H1 (cell line): Measurements from ENCODE around the gene CTSL. TPM values are rescaled to one million over a fixed set of nuclear protein-coding genes. Genes with fewer than 3 reads are reported as not detected.

Source experiments
- CTCF ChIA-PET: fragments of 300-600 bp; sonication (Branson Sonifier 250); formaldehyde crosslinking; loops from one replicate; lab custom pipeline; 2021; ENCODE audit not compliant: partially characterized antibody; lab: Charles Lee
- POLR2A ChIA-PET: fragments of 300-600 bp; sonication (Branson Sonifier 250); formaldehyde crosslinking; loops from one replicate; lab custom pipeline; 2021; ENCODE audit warnings: inconsistent platforms; ENCODE audit not compliant: partially characterized antibody; lab: Charles Lee
- DNase-seq, 2 experiments: peaks; one replicate each; pipeline versions ENCODE4 v3.0.0 to v3.0.0-alpha.2; 2010 to 2022; ENCODE audit warnings: low spot score in 2 of 2, low read depth in 1 of 2, mixed read lengths in 1 of 2
- FAIRE-seq: peaks from 2 replicates; lab custom pipeline; 2011; peaks lifted over from hg19 to GRCh38; lab: Jason Lieb, UNC
- H2AFZ ChIP-seq: 2 replicates; pipeline ENCODE4 v1.8.1; 2012; ENCODE audit warnings: low read length, inconsistent platforms
- H2AK5ac ChIP-seq: 2 replicates; pipeline ENCODE4 v1.6.1; 2013; ENCODE audit warnings: low read depth, low read length
- H2BK120ac ChIP-seq: replicated peaks from 2 replicates; pipeline ENCODE3; 2013; ENCODE audit warnings: low read depth, low read length, inconsistent platforms
- H2BK12ac ChIP-seq: 2 replicates; pipeline ENCODE4 v1.6.1; 2013; ENCODE audit warnings: low read depth, low read length
- H2BK15ac ChIP-seq: 2 replicates; pipeline ENCODE4 v1.6.1; 2013; ENCODE audit warnings: low read length
- H2BK20ac ChIP-seq: 2 replicates; pipeline ENCODE4 v1.6.1; 2013; ENCODE audit warnings: low read length
- H2BK5ac ChIP-seq: 2 replicates; pipeline ENCODE4 v1.6.1; 2013; ENCODE audit warnings: low read depth, low read length
- H3K14ac ChIP-seq: 2 replicates; pipeline ENCODE4 v1.6.1; 2013; ENCODE audit warnings: inconsistent platforms; ENCODE audit not compliant: insufficient read length
- H3K18ac ChIP-seq: 2 replicates; pipeline ENCODE4 v1.6.1; 2013; ENCODE audit warnings: low read length; ENCODE audit errors: extremely low read depth
- H3K23ac ChIP-seq: 2 replicates; pipeline ENCODE4 v1.6.1; 2013; ENCODE audit warnings: inconsistent platforms; ENCODE audit not compliant: insufficient read length
- H3K23me2 ChIP-seq: 2 replicates; pipeline ENCODE4 v1.6.1; 2013; ENCODE audit warnings: low read depth, low read length
- H3K27ac ChIP-seq: 2 replicates; pipeline ENCODE4 v1.6.1; 2011; ENCODE audit warnings: low read depth, low read length, inconsistent platforms
- H3K27me3 ChIP-seq, 4 experiments: replicated peaks in 1 of 4; 1 replicate in 1 of 4; 2 replicates in 3 of 4; pipeline versions ENCODE4 v1.6.1 to v1.8.1; 2011 to 2013; ENCODE audit warnings: low read length in 3 of 4, mild to moderate bottlenecking in 3 of 4, inconsistent platforms in 2 of 4, mixed read lengths in 2 of 4, moderate library complexity in 1 of 4; ENCODE audit not compliant: control insufficient read depth in 3 of 4, insufficient read depth in 3 of 4; ENCODE audit errors: extremely low read depth in 1 of 4
- H3K36me3 ChIP-seq, 4 experiments: 2 replicates each; pipeline versions ENCODE4 v1.6.1 to v1.8.1; 2011 to 2013; ENCODE audit warnings: mild to moderate bottlenecking in 4 of 4, low read length in 3 of 4, moderate library complexity in 2 of 4, control low read depth in 1 of 4, inconsistent platforms in 1 of 4; ENCODE audit not compliant: insufficient read depth in 4 of 4, control insufficient read depth in 2 of 4
- H3K4ac ChIP-seq: replicated peaks from 2 replicates; pipeline ENCODE3; 2013; ENCODE audit warnings: low read length, low read depth, mixed read lengths, inconsistent platforms; ENCODE audit not compliant: insufficient read length
- H3K4me1 ChIP-seq, 4 experiments: replicated peaks in 1 of 4; 1 replicate in 1 of 4; 2 replicates in 3 of 4; pipeline versions ENCODE4 v1.6.1 to v1.8.1; 2011 to 2013; ENCODE audit warnings: low read length in 3 of 4, inconsistent platforms in 2 of 4, mixed read lengths in 1 of 4; ENCODE audit not compliant: insufficient read depth in 4 of 4, control insufficient read depth in 3 of 4
- H3K4me2 ChIP-seq, 2 experiments: 2 replicates each; pipeline versions ENCODE4 v1.6.1 to v1.8.1; 2011 to 2013; ENCODE audit warnings: low read depth in 2 of 2, low read length in 2 of 2, control low read depth in 1 of 2, inconsistent platforms in 1 of 2, mild to moderate bottlenecking in 1 of 2; ENCODE audit not compliant: insufficient read depth in 1 of 2
- H3K4me3 ChIP-seq, 4 experiments: fragments of 200-600, 300-600 bp in 1 of 4; sonication (generic), shearing (Covaris generic), sonication (Bioruptor Twin) in 1 of 4; 2 replicates each; pipeline versions ENCODE4 v1.5.1 to v1.8.1; 2011 to 2016; ENCODE audit warnings: low read length in 4 of 4, low read depth in 3 of 4, control low read depth in 2 of 4, inconsistent platforms in 2 of 4, mild to moderate bottlenecking in 2 of 4, mixed read lengths in 1 of 4, moderate library complexity in 1 of 4; ENCODE audit not compliant: insufficient read depth in 2 of 4; ENCODE audit errors: extremely low read depth in 1 of 4
- H3K56ac ChIP-seq: replicated peaks from 2 replicates; pipeline ENCODE3; 2013; ENCODE audit warnings: low read depth, mild to moderate bottlenecking, mixed read lengths, low read length, inconsistent platforms; ENCODE audit not compliant: insufficient read length
- H3K79me1 ChIP-seq: 2 replicates; pipeline ENCODE4 v1.6.1; 2013; ENCODE audit warnings: low read depth, low read length, control low read depth
- H3K79me2 ChIP-seq, 2 experiments: 2 replicates each; pipeline versions ENCODE4 v1.6.1 to v1.8.1; 2012 to 2013; ENCODE audit warnings: low read length in 2 of 2, mild to moderate bottlenecking in 2 of 2, inconsistent platforms in 1 of 2; ENCODE audit not compliant: insufficient read depth in 2 of 2, control insufficient read depth in 1 of 2
- H3K9ac ChIP-seq, 4 experiments: replicated peaks in 1 of 4; 1 replicate in 1 of 4; 2 replicates in 3 of 4; pipeline versions ENCODE4 v1.6.1 to v1.8.1; 2011 to 2013; ENCODE audit warnings: low read depth in 3 of 4, low read length in 3 of 4, control low read depth in 2 of 4, mild to moderate bottlenecking in 2 of 4, moderate library complexity in 2 of 4, inconsistent platforms in 1 of 4; ENCODE audit errors: extremely low read depth in 1 of 4
- H3K9me3 ChIP-seq, 2 experiments: 2 replicates each; pipeline versions ENCODE4 v1.6.1 to v1.8.1; 2012 to 2013; ENCODE audit warnings: mild to moderate bottlenecking in 2 of 2, moderate library complexity in 2 of 2, control low read depth in 1 of 2, inconsistent platforms in 1 of 2, low read depth in 1 of 2, low read length in 1 of 2, mixed read lengths in 1 of 2; ENCODE audit not compliant: insufficient read depth in 2 of 2
- H4K20me1 ChIP-seq, 2 experiments: replicated peaks in 1 of 2; 2 replicates each; pipeline versions ENCODE3 to v1.8.1; 2011 to 2013; ENCODE audit warnings: inconsistent platforms in 2 of 2, low read length in 2 of 2, mild to moderate bottlenecking in 1 of 2; ENCODE audit not compliant: insufficient read depth in 2 of 2, control insufficient read depth in 1 of 2
- H4K5ac ChIP-seq: 2 replicates; pipeline ENCODE4 v1.6.1; 2013; ENCODE audit warnings: low read length, low read depth, mixed read lengths, inconsistent platforms; ENCODE audit not compliant: insufficient read length
- H4K8ac ChIP-seq: 2 replicates; pipeline ENCODE4 v1.8.0; 2013; ENCODE audit warnings: mild to moderate bottlenecking, moderate library complexity, low read length, inconsistent platforms; ENCODE audit not compliant: insufficient read depth; ENCODE audit errors: extremely low read depth
- H4K91ac ChIP-seq: replicated peaks from 2 replicates; pipeline ENCODE3; 2013; ENCODE audit warnings: low read length, mixed read lengths, inconsistent platforms; ENCODE audit not compliant: insufficient read length
- CBX5 ChIP-seq: fragments of 300-800, 300-1000 bp; sonication (generic); IDR thresholded peaks from 2 replicates; pipeline ENCODE4 v1.7.1; 2016; ENCODE audit warnings: antibody characterized with exemption, low read length, low read depth
- CTBP2 ChIP-seq: IDR thresholded peaks from 2 replicates; pipeline ENCODE4 v1.7.0; 2011; ENCODE audit warnings: borderline replicate concordance, mild to moderate bottlenecking, moderate library complexity, mixed read lengths, low read length; ENCODE audit not compliant: insufficient read depth, insufficient read length
- MAFK ChIP-seq: IDR thresholded peaks from 2 replicates; pipeline ENCODE4 v1.6.1; 2012; ENCODE audit warnings: low read depth, mild to moderate bottlenecking, improper control_type of control experiment, low read length
- RXRA ChIP-seq: IDR thresholded peaks from 2 replicates; pipeline ENCODE4 v1.6.1; 2011; ENCODE audit warnings: low read depth, mild to moderate bottlenecking, low read length, moderate library complexity; ENCODE audit not compliant: insufficient read depth
- SP2 ChIP-seq: IDR thresholded peaks from 2 replicates; pipeline ENCODE4 v1.6.1; 2012; ENCODE audit warnings: mild to moderate bottlenecking, low read length, inconsistent platforms
- SUZ12 ChIP-seq: fragments of 200-600 bp; sonication (generic); IDR thresholded peaks from 2 replicates; pipeline ENCODE4 v1.6.1; 2012; ENCODE audit warnings: mild to moderate bottlenecking, inconsistent platforms, low read length, moderate library complexity, mixed read lengths
- TCF12 ChIP-seq: IDR thresholded peaks from 2 replicates; pipeline ENCODE4 v1.6.1; 2011; ENCODE audit warnings: low read depth, mild to moderate bottlenecking, low read length
- ZNF274 ChIP-seq: IDR thresholded peaks from 2 replicates; pipeline ENCODE4 v1.7.0; 2012; ENCODE audit warnings: low read length, borderline replicate concordance; ENCODE audit errors: extremely low read depth
- WGBS, 2 experiments: shearing (Covaris generic) in 1 of 2; methylation state at CpG; one replicate each; pipeline versions ENCODE4 v1.1.6 to v1.1.7; 2013 to 2015; ENCODE audit warnings: low lambda C conversion rate in 2 of 2, mixed read lengths in 2 of 2, inconsistent platforms in 1 of 2, low coverage in 1 of 2, missing lambda C conversion rate in 1 of 2; ENCODE audit not compliant: insufficient replicate concordance in 2 of 2, insufficient coverage in 1 of 2, insufficient read length in 1 of 2; ENCODE audit errors: extremely low coverage in 1 of 2, missing lambda C conversion rate in 1 of 2; 5-methylcytosine and 5-hydroxymethylcytosine counted together
- long read RNA-seq, 2 experiments: library from RNA in 1 of 2; library from capped mRNA in 1 of 2; stranded (forward); transcript quantifications; one replicate each; pipeline ENCODE4 v2.0.0, GENCODE V29; 2021; ENCODE audit warnings: inconsistent platforms in 1 of 2
- polyA minus RNA-seq, 3 experiments: library from RNA; depleted of rRNA, polyadenylated mRNA; stranded (reverse); fragments of >200 nt; gene quantifications; 1 replicate in 2 of 3; 2 replicates in 1 of 3; pipeline ENCODE4 v1.2.3, GENCODE V29; 2011
- polyA plus RNA-seq, 7 experiments: library from polyadenylated mRNA; depleted of rRNA in 3 of 7; stranded (reverse) in 5 of 7; unstranded in 2 of 7; fragments of >200 nt in 5 of 7; fragments of 200-250 nt in 2 of 7; gene quantifications; 1 replicate in 5 of 7; 2 replicates in 1 of 7; 4 replicates in 1 of 7; pipeline versions ENCODE4 v1.2.1 to v1.2.3, GENCODE V29; 2011 to 2013; ENCODE audit warnings: missing spikeins in 2 of 7, mixed read lengths in 2 of 7
- total RNA-seq: library from RNA; stranded (reverse); fragmentation: NEBNext Ultra II Directional; extraction: Animal tissue kit (Norgen Biotek cat#: 25700); gene quantifications from 2 replicates; pipeline ENCODE4 v1.2.1, GENCODE V29; 2021

The CTSL gene
- total RNA-seq: 34.4 and 38.2 TPM in 2 replicates
- 25.2 and 34.2 TPM in 2 replicates for polyA plus RNA-seq (2011; rRNA removed)
- 59.9 TPM for polyA plus RNA-seq (2011; cell fraction: cytosol; rRNA removed)
- polyA plus RNA-seq (2011; cell fraction: nucleus; rRNA removed): 22.5 TPM
- polyA plus RNA-seq (2012, experiment 1 of 2): 39.3 to 48.8 TPM (median 42.6 TPM) in 4 replicates
- polyA plus RNA-seq (2012, experiment 2 of 2): 9.4 TPM
- 54.8 TPM for polyA plus RNA-seq (2013, experiment 1 of 2)
- 56.7 TPM for polyA plus RNA-seq (2013, experiment 2 of 2)
- polyA minus RNA-seq (2011; rRNA and poly(A)+ RNA removed): 12.0 and 16.1 TPM in 2 replicates
- polyA minus RNA-seq (2011; cell fraction: cytosol; rRNA and poly(A)+ RNA removed): 11.2 TPM
- 7.2 TPM for polyA minus RNA-seq (2011; cell fraction: nucleus; rRNA and poly(A)+ RNA removed)
- long read RNA-seq, experiment 1, partial matches to known transcripts: 8 of 21 reads
- long read RNA-seq, experiment 1, other reads (novel, unspliced or antisense): 9 of 21 reads
- long read RNA-seq, experiment 2, transcript CTSL-201 (8 exons, 1,436 nt): major isoform, 19 of 66 reads
- long read RNA-seq, experiment 2, transcript CTSL-203 (8 exons, 2,177 nt): minor isoform, 9 of 66 reads
- long read RNA-seq, experiment 2, partial matches to known transcripts: 7 of 66 reads
- long read RNA-seq, experiment 2, other reads (novel, unspliced or antisense): 31 of 66 reads

GRCh38 chr9:87725900-87726709, at the start of gene CTSL:
Gene CTSL (plus strand): TSS chr9:87726119. CDS start chr9:87727604, 1,485 bp downstream.
- Histone ChIP-seq H3K4me1 (no peaks in the 10 kb centered on the region; a peak in 3 of 7 replicates), H3K4me2 (peak within 1 kb of the TSS; percentile 55 to 97), H4K91ac (peak within 1 kb of the TSS; percentile 86), H2AFZ (peak within 1 kb of the TSS; percentile 85), H3K27ac (peak within 1 kb of the TSS; percentile 72; the same call in 1 of the 2 replicates), H3K23me2 (peaks cover 5% of the 10 kb centered on the region), H2BK15ac (no peak within 1 kb of the TSS), H3K18ac (peak within 1 kb of the TSS; percentile 79), H3K23ac (no peak within 1 kb of the TSS), H2BK20ac (no peak within 1 kb of the TSS), H3K4ac (no peak within 1 kb of the TSS), H3K9me3 (no peaks in the 10 kb centered on the region), H3K79me2 (no peaks in the 10 kb centered on the region), H2BK5ac (peak within 1 kb of the TSS; percentile 77; the same call in 1 of the 2 replicates), H3K56ac (peak within 1 kb of the TSS; percentile 32), H3K14ac (no peak within 1 kb of the TSS), H4K8ac (peak within 1 kb of the TSS; percentile 96), H4K20me1 (no peaks in the 10 kb centered on the region), H3K36me3 (peaks cover 0 to 6% (median 0%) of the 10 kb centered on the region in 4 experiments; a peak in 2 of 8 replicates), H3K9ac (peak within 1 kb of the TSS; percentile 70 to 86 (median 78)), H4K5ac (peak within 1 kb of the TSS; percentile 85), H2BK12ac (peak within 1 kb of the TSS; percentile 71), H2BK120ac (no peak within 1 kb of the TSS), H3K79me1 (no peaks in the 10 kb centered on the region; the same call in 1 of the 2 replicates), H3K27me3 (no peaks in the 10 kb centered on the region; a peak in 1 of 7 replicates), H2AK5ac (no peak within 1 kb of the TSS), H3K4me3 (peak within 1 kb of the TSS; percentile 53 to 76 (median 62))
- ChIA-PET CTCF (interaction anchor here (0.8 to 8.7 kb wide), 13 partner anchors 12 to 286 kb away, joined by 3 to 67 read pairs (median 3); no protein-coding TSS in a partner anchor), POLR2A (interaction anchor here (1.2 to 1.4 kb wide), 3 partner anchors 15 to 87 kb away, joined by 3 to 4 read pairs (median 4); no protein-coding TSS in a partner anchor)
- 2% methylated on average over 65 of the region's 67 CpGs; no CpG with 5 or more reads in 1 of the 2 experiments for WGBS, 2 experiments
- FAIRE-seq (no peak), DNase-seq (peak; percentile 85 to 93)
- TF ChIP-seq RXRA: no peak
- TF ChIP-seq CBX5: no peak
- TF ChIP-seq CTBP2: no peak
- no peak for TF ChIP-seq MAFK
- TF ChIP-seq ZNF274: no peak
- no peak for TF ChIP-seq SP2
- TF ChIP-seq TCF12: no peak
- no peak for TF ChIP-seq SUZ12
